HepG2 (cell line): ENCODE measurements around the gene TMEM269. TPM values are rescaled to one million over a fixed set of nuclear protein-coding genes. Genes with fewer than 3 reads are reported as not detected.

Source experiments
- ASH2L ChIP-seq: fragments of 300-600, 200-600 bp; sonication (generic); IDR thresholded peaks from 2 replicates; pipeline ENCODE4 v1.7.0; 2017; ENCODE audit warnings: low read depth, mild to moderate bottlenecking, moderate library complexity, mixed read lengths, low read length; ENCODE audit not compliant: insufficient read length
- ZNF569 ChIP-seq: sonication (generic); formaldehyde crosslinking; IDR thresholded peaks from 2 replicates; pipeline ENCODE4 v1.5.0; 2020; ENCODE audit warnings: mild to moderate bottlenecking, missing genetic modification reagents, moderate library complexity, borderline replicate concordance
- polyA plus RNA-seq, 8 experiments: library from polyadenylated mRNA; depleted of rRNA in 3 of 8; stranded (reverse) in 7 of 8; unstranded in 1 of 8; fragments of >200 nt; fragmentation: Illumina TruSeq in 4 of 8; extraction: Trizol in 4 of 8; gene quantifications; 2 replicates each; pipeline versions ENCODE4 v1.2.1 to v1.2.3, GENCODE V29; 2011 to 2016; ENCODE audit warnings: low read depth in 4 of 8, missing spikeins in 1 of 8, mixed read lengths in 1 of 8; ENCODE audit not compliant: insufficient read depth in 1 of 8
- total RNA-seq, 5 experiments: library from RNA; depleted of rRNA; stranded (reverse); fragments of >200 nt; fragmentation: Illumina TruSeq; extraction: Trizol; gene quantifications; 2 replicates each; pipeline ENCODE4 v1.2.3, GENCODE V29; 2016; ENCODE audit warnings: low read depth in 1 of 5
- TF ChIP-seq, protein P1 (sequence below): sonication (generic); formaldehyde crosslinking; IDR thresholded peaks from 2 replicates; pipeline ENCODE4 v1.4.0; 2020; ENCODE audit warnings: mild to moderate bottlenecking, missing genetic modification reagents
- TF ChIP-seq, protein P2 (sequence below): sonication (generic); formaldehyde crosslinking; IDR thresholded peaks from 2 replicates; pipeline ENCODE4 v1.4.0; 2020; ENCODE audit warnings: mild to moderate bottlenecking, low read depth, missing genetic modification reagents
- TF ChIP-seq, protein P3 (sequence below): sonication (generic); formaldehyde crosslinking; IDR thresholded peaks from 2 replicates; pipeline ENCODE4 v1.8.0; 2022; ENCODE audit warnings: missing genetic modification reagents, mild to moderate bottlenecking, borderline replicate concordance
- TF ChIP-seq, protein P4 (sequence below): sonication (generic); formaldehyde crosslinking; IDR thresholded peaks from 2 replicates; pipeline ENCODE4 v1.5.0; 2020; ENCODE audit warnings: mild to moderate bottlenecking, missing genetic modification reagents
- TF ChIP-seq, protein P5 (sequence below): IDR thresholded peaks from 2 replicates; pipeline ENCODE4 v1.4.0; 2020; ENCODE audit warnings: mild to moderate bottlenecking, missing genetic modification reagents

TMEM269 gene
- total and polyA plus RNA-seq, 2 of the 13 experiments (the other 11 are each of a cell fraction or from before 2014, with no cell fraction given): 0.15 to 0.21 TPM

DNA sequence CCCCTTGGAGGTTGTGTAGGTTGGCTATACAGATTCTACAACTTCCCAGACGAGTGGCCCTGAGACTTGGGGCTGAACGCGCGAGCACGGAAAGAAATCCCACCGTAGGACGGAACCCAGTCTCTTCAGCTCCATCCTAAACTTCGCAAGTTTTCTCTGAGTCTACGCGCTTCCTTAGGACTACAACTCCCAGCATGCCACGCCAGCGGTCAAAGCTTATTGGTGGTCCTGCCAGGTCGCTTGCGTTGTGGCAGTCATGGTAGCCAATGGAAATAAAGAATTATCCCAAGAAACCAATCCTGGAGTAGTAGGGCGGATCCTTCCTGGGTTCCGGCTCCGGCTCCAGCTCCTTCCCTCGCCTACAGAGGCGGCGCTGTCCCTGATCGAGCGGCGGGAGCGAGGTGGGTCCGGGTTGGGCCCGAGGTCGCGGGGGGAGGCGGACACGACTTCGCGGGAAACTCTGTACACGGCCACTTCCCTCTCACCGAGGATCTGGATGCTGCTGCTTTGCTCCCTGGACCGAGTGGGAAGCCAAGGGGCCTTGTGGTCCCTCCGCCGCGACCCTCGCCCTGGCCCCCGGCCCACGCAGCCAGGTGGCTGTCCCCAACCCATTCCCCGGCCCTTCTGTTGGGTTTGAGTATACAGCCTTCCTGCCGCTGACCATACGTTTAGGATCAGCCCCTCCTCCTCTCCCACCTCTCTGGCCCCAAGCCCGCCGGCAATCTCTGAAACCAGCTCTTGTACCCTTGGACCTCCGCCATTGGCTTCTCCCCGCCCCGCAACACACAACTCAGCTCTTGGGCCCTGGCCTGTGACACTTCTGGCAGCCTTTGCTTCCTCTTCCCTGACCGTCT is 61.7 kb downstream of the TMEM269 start, which contains the start of gene ZNF691 (continued):
- peak; percentile 64 for TF ChIP-seq ASH2L
- TF ChIP-seq, protein P1, sequence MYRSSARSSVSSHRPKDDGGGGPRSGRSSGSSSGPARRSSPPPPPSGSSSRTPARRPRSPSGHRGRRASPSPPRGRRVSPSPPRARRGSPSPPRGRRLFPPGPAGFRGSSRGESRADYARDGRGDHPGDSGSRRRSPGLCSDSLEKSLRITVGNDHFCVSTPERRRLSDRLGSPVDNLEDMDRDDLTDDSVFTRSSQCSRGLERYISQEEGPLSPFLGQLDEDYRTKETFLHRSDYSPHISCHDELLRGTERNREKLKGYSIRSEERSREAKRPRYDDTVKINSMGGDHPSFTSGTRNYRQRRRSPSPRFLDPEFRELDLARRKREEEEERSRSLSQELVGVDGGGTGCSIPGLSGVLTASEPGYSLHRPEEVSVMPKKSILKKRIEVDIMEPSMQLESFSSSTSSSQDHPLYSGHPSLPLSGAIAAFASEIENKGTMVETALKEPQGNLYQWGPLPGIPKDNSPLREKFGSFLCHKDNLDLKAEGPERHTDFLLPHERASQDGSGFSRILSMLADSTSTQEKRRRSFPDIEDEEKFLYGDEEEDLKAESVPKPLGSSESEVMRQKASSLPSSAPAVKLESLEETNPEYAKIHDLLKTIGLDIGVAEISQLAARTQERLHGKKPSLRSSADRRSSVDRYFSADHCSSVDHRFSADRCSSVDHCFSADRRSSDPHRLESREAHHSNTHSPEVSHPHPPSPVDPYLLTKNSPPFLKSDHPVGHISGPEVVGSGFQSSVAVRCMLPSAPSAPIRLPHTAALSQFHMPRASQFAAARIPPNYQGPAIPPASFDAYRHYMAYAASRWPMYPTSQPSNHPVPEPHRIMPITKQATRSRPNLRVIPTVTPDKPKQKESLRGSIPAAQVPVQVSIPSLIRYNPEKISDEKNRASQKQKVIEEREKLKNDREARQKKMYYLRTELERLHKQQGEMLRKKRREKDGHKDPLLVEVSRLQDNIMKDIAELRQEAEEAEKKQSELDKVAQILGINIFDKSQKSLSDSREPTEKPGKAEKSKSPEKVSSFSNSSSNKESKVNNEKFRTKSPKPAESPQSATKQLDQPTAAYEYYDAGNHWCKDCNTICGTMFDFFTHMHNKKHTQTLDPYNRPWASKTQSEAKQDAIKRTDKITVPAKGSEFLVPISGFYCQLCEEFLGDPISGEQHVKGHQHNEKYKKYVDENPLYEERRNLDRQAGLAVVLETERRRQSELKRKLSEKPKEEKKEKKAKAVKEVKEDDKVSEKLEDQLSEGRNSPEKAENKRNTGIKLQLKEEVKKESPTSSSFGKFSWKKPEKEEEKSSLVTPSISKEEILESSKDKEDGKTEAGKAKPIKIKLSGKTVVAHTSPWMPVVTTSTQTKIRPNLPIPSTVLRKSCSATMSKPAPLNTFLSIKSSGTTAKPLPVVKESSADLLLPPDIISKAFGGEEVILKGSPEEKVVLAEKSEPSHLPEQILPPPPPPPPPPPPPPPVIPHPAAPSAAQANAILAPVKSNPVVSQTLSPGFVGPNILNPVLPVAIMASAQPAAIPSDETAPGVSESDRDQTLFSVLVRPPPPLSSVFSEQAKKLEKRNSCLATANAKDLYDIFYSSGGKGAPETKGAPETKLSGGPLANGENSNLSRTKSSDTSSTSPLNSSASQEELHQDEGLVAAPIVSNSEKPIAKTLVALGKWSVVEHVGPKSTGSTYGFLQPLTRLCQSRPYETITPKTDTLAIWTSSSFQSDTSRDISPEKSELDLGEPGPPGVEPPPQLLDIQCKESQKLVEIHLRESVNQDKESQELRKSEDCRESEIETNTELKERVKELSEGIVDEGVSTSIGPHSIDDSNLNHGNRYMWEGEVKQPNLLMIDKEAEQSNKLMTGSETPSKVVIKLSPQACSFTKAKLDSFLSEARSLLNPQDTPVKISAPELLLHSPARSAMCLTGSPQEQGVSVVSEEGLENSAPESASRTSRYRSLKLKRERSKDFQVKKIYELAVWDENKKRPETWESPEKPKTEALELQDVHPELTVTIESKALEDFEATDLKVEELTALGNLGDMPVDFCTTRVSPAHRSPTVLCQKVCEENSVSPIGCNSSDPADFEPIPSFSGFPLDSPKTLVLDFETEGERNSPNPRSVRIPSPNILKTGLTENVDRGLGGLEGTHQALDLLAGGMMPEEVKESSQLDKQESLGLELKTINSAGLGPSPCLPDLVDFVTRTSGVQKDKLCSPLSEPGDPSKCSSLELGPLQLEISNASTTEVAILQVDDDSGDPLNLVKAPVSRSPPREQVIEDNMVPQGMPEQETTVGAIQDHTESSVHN (CRISPR knock-in tag): no peak
- TF ChIP-seq, protein P2, sequence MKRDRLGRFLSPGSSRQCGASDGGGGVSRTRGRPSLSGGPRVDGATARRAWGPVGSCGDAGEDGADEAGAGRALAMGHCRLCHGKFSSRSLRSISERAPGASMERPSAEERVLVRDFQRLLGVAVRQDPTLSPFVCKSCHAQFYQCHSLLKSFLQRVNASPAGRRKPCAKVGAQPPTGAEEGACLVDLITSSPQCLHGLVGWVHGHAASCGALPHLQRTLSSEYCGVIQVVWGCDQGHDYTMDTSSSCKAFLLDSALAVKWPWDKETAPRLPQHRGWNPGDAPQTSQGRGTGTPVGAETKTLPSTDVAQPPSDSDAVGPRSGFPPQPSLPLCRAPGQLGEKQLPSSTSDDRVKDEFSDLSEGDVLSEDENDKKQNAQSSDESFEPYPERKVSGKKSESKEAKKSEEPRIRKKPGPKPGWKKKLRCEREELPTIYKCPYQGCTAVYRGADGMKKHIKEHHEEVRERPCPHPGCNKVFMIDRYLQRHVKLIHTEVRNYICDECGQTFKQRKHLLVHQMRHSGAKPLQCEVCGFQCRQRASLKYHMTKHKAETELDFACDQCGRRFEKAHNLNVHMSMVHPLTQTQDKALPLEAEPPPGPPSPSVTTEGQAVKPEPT: 0 out of 2 replicates have a peak, but pooled peaks have one; percentile 32
- TF ChIP-seq, protein P3, sequence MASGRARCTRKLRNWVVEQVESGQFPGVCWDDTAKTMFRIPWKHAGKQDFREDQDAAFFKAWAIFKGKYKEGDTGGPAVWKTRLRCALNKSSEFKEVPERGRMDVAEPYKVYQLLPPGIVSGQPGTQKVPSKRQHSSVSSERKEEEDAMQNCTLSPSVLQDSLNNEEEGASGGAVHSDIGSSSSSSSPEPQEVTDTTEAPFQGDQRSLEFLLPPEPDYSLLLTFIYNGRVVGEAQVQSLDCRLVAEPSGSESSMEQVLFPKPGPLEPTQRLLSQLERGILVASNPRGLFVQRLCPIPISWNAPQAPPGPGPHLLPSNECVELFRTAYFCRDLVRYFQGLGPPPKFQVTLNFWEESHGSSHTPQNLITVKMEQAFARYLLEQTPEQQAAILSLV (CRISPR knock-in tag): peak; percentile 48; the same call in 1 of the 2 replicates
- TF ChIP-seq, protein P4, sequence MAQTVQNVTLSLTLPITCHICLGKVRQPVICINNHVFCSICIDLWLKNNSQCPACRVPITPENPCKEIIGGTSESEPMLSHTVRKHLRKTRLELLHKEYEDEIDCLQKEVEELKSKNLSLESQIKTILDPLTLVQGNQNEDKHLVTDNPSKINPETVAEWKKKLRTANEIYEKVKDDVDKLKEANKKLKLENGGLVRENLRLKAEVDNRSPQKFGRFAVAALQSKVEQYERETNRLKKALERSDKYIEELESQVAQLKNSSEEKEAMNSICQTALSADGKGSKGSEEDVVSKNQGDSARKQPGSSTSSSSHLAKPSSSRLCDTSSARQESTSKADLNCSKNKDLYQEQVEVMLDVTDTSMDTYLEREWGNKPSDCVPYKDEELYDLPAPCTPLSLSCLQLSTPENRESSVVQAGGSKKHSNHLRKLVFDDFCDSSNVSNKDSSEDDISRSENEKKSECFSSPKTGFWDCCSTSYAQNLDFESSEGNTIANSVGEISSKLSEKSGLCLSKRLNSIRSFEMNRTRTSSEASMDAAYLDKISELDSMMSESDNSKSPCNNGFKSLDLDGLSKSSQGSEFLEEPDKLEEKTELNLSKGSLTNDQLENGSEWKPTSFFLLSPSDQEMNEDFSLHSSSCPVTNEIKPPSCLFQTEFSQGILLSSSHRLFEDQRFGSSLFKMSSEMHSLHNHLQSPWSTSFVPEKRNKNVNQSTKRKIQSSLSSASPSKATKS (CRISPR knock-in tag): no peak
- TF ChIP-seq ZNF569 (CRISPR knock-in tag): no peak
- TF ChIP-seq, protein P5, sequence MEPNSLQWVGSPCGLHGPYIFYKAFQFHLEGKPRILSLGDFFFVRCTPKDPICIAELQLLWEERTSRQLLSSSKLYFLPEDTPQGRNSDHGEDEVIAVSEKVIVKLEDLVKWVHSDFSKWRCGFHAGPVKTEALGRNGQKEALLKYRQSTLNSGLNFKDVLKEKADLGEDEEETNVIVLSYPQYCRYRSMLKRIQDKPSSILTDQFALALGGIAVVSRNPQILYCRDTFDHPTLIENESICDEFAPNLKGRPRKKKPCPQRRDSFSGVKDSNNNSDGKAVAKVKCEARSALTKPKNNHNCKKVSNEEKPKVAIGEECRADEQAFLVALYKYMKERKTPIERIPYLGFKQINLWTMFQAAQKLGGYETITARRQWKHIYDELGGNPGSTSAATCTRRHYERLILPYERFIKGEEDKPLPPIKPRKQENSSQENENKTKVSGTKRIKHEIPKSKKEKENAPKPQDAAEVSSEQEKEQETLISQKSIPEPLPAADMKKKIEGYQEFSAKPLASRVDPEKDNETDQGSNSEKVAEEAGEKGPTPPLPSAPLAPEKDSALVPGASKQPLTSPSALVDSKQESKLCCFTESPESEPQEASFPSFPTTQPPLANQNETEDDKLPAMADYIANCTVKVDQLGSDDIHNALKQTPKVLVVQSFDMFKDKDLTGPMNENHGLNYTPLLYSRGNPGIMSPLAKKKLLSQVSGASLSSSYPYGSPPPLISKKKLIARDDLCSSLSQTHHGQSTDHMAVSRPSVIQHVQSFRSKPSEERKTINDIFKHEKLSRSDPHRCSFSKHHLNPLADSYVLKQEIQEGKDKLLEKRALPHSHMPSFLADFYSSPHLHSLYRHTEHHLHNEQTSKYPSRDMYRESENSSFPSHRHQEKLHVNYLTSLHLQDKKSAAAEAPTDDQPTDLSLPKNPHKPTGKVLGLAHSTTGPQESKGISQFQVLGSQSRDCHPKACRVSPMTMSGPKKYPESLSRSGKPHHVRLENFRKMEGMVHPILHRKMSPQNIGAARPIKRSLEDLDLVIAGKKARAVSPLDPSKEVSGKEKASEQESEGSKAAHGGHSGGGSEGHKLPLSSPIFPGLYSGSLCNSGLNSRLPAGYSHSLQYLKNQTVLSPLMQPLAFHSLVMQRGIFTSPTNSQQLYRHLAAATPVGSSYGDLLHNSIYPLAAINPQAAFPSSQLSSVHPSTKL: no peak
